Non-pigmented ciliary epithelial cell (primary cell): ENCODE measurements around the gene FIGLA.

Experiments used
- DNase-seq: peaks from one replicate; pipeline ENCODE4 v3.0.0-alpha.2; 2010; ENCODE audit warnings: low read depth

The FIGLA gene, protein sequence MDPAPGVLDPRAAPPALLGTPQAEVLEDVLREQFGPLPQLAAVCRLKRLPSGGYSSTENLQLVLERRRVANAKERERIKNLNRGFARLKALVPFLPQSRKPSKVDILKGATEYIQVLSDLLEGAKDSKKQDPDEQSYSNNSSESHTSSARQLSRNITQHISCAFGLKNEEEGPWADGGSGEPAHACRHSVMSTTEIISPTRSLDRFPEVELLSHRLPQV

GRCh38 chr2:70790136-70790828 is at the start of gene FIGLA:
Gene FIGLA (minus strand): TSS chr2:70790643. CDS start chr2:70790638, 5 bp downstream.
- DNase-seq, result no peak

GRCh38 chr2:70837980-70838925 is 47.8 kb upstream of the FIGLA start:
- no peak for DNase-seq

- DNase-seq, result no peak
Observed at GRCh38 chr2:70835643-70836042, 45.2 kb upstream of the FIGLA start, which contains the start of gene CD207. Gene CD207 (minus strand): TSS chr2:70835816. CDS start chr2:70835776, 40 bp downstream.

- no peak for DNase-seq
Observed at GRCh38 chr2:70834881-70835280, 44.4 kb upstream of the FIGLA start.

DNA sequence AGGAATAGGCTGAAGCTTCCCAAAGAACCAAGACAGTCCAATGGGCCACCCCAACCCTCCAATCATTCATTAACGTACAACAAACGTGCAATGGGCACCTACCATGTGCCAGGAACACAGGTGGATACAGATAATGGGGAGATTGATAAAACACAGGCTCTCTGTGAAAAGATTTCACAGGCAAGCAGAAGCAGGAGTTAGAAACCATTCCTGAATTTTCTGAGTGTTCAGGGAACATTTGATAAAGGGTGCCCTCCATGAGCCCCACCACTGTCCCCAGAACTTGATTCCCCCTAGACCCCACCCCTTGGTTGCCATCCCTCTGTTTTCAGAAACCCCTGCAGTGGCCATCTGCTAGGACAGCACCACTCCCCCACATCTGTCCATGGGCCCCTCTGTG is 43.7 kb upstream of the FIGLA start:
- DNase-seq, result no peak

GRCh38 chr2:70833246-70833645 is 42.8 kb upstream of the FIGLA start:
- no peak for DNase-seq

DNA sequence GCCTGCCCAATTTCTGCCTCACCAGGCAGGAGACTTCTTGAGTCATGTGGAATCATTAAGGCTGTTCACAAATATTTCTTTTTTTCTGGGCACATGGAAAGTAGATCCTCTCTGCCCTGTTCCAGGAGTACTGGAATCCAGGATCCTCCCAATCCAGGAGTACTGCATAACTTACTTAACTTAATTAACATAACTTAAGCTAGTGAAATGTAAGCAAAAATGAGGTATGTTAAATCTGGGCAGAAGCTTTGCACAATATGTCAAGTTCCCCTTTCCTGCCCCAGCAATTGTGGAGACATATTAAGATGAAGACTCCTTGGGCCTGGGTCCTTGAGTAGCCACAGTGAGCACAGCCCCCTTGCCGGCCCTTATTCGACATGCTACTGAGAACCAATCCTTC is 41.9 kb upstream of the FIGLA start:
- no peak for DNase-seq

DNA sequence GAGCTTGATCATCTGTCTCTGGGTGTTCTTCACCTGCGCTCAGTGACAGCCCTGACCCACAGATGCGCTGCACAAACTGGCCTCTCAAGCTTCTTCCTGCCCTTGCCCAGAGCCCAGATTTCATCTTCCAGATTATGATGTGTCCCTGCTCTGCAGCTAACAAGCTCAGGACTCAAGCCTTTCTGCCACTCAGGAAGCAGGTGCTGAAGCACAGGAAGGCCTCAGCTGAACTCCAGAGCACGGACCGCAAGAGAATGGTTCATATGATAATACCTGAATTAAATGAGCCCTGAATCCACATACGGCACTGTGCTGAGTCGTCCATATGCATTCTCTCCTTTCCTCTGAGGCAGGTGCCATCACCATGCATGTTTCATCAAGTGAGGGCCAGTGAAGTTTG is 41.4 kb upstream of the FIGLA start:
- DNase-seq, result no peak

- DNase-seq, result no peak
Observed at GRCh38 chr2:70830366-70830765, 39.9 kb upstream of the FIGLA start.

- DNase-seq, result no peak
Observed at GRCh38 chr2:70829916-70830315, 39.5 kb upstream of the FIGLA start.

GRCh38 chr2:70828914-70829824 is 38.7 kb upstream of the FIGLA start:
- DNase-seq, result no peak

- no peak for DNase-seq
Observed at GRCh38 chr2:70828115-70828514, 37.7 kb upstream of the FIGLA start.

- no peak for DNase-seq
Observed at GRCh38 chr2:70827388-70827787, 36.9 kb upstream of the FIGLA start.

DNA sequence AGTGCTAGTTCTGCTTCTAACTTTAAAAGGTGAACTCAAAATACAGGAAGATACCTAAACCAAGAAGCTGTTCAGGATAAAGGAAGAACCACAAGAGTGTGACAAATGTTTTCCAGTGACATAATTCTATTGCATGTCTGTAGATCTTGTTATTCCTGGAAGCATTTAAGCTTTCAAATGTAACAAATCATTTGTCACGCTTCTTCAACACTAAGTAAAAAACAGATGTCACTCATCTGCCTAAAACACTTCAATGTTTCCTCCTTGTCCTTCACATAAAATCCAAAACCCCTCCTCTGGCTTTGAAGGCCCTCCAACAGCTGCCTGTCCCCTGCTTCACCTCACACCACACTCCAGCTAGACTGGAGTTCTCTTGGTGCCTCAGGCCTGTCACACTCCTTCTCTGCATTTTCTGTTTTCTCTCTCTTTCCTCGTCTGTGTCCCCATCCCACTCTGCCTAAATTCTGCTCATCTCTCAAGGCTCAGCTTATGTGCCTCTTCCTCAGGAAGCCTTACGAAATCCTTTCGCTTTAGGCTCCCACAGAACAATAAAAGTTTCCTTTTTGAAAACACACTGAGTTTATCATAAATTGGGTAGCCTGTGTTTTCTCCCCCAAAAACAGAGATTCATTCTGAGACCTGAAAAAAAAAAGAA is 36.4 kb upstream of the FIGLA start:
- DNase-seq, result no peak

- DNase-seq, result no peak
Observed at GRCh38 chr2:70823249-70823648, 32.8 kb upstream of the FIGLA start.

DNA sequence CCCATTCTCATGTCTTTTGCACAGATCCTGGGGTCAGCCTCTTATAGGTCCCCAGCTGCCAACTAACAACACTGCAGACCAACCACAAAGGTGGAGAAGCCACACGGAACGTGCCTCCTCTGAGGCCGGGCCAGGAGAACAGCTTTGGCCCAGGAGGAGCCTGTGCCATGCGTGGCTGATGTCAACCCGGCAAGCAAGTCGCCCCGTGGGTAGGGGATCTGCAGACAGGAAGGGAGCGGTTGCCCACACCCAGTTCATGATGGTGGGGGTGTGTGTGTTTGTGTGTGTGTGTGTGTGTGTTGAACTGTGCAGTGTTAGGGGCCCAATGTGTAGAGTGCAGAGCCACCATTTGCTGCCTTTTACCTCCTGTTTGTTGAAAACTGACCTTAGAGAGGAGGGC is 32.4 kb upstream of the FIGLA start:
- no peak for DNase-seq

- DNase-seq, result no peak
Observed at GRCh38 chr2:70820499-70820898, 30.1 kb upstream of the FIGLA start, which contains the start of gene CLEC4F. Gene CLEC4F (minus strand): TSS chr2:70820599. CDS start chr2:70820523, 76 bp downstream.

- no peak for DNase-seq
Observed at GRCh38 chr2:70817284-70817954, 27.0 kb upstream of the FIGLA start.

DNA sequence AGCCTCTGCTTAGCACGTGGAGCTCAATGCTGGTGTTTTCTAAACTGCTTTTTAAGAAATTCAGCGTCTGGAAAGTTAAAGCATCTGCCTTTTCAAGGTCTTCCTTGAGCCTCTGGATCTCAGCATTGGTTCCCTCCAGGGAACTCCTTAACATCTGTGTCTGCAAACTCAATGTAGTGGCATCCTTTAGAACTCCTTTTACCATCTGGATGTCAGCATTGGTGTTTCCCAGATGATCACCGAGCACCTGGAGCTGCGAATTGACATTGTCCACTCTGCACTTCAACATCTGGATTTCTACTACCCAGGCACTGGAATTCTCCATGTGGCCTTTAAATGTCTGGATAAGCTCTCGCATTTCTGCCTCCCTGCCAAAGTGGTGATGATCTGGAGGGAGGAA is 26.3 kb upstream of the FIGLA start:
- DNase-seq, result no peak
